ENCODE measurements around the gene EPB41L1.

Gene EPB41L1

DNA sequence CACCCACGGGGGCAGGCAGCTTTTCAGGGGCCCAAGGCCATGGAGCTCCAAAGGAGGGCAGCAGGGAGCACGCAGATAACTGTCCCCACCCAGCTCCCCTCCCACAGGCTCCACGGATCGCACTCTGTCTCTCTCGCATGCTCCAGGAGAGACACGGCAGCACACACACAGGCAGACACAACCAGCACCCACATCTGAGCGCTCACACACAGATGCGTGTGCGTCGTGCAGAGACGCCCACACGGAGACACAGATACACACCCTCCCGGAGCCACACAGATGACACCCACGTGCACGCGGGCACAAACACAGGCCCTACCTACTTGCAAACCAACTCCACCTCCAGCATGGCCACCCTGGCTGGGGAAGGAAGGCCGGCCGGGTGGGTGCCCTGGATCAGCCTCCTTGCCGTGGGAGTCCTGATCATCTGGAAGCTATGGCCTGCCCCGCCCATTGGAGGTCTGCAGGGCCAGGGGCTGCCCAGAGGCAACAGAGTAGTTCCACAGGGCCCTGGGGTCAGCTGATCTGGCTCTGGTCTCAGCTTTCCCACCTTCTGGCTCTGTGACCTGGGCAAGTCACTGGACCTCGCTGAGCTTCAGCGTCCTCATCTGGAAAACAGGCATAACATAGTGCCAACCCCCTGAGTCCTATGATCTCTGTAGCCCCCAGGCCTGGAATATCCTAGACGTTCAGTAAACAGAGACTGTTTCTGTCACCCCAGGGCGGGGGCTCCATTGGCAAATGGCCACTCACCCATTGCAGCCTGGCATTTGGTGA, 113.3 kb downstream of the EPB41L1 start:
- no peak overlapping the region for H3K4me3 ChIP-seq (replicated peaks; ENCODE audit: insufficient read depth, low read length)
- no peaks in the 10 kb centered on the region for H3K27me3 ChIP-seq (ENCODE audit: insufficient read depth, poor library complexity, severe bottlenecking)
- no peak overlapping the region for H3K27ac ChIP-seq (replicated peaks)
- DNase-seq (ENCODE audit: low read depth in 1 of 2, low spot score in 1 of 2), result no peak
- TF ChIP-seq, protein P1, sequence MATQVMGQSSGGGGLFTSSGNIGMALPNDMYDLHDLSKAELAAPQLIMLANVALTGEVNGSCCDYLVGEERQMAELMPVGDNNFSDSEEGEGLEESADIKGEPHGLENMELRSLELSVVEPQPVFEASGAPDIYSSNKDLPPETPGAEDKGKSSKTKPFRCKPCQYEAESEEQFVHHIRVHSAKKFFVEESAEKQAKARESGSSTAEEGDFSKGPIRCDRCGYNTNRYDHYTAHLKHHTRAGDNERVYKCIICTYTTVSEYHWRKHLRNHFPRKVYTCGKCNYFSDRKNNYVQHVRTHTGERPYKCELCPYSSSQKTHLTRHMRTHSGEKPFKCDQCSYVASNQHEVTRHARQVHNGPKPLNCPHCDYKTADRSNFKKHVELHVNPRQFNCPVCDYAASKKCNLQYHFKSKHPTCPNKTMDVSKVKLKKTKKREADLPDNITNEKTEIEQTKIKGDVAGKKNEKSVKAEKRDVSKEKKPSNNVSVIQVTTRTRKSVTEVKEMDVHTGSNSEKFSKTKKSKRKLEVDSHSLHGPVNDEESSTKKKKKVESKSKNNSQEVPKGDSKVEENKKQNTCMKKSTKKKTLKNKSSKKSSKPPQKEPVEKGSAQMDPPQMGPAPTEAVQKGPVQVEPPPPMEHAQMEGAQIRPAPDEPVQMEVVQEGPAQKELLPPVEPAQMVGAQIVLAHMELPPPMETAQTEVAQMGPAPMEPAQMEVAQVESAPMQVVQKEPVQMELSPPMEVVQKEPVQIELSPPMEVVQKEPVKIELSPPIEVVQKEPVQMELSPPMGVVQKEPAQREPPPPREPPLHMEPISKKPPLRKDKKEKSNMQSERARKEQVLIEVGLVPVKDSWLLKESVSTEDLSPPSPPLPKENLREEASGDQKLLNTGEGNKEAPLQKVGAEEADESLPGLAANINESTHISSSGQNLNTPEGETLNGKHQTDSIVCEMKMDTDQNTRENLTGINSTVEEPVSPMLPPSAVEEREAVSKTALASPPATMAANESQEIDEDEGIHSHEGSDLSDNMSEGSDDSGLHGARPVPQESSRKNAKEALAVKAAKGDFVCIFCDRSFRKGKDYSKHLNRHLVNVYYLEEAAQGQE (IDR thresholded peaks at IDR 0.05; ENCODE audit: insufficient replicate concordance, low read depth), result no peak
- TF ChIP-seq CTCF (IDR thresholded peaks at IDR 0.05; ENCODE audit: insufficient read depth, low read length), result no peak
- TF ChIP-seq GABPA (IDR thresholded peaks at IDR 0.05; ENCODE audit: low read depth), result no peak
- no peak for TF ChIP-seq SPI1 (IDR thresholded peaks at IDR 0.05; ENCODE audit: borderline replicate concordance, low read depth)

- no peak for DNase-seq (ENCODE audit: low read depth in 1 of 2, low spot score in 1 of 2)
- H3K27ac ChIP-seq (replicated peaks), result no peak overlapping the region
- H3K4me3 ChIP-seq (replicated peaks; ENCODE audit: insufficient read depth, low read length), result no peak overlapping the region
- TF ChIP-seq, protein P1 (IDR thresholded peaks at IDR 0.05; ENCODE audit: insufficient replicate concordance, low read depth), result no peak
- no peak for TF ChIP-seq GABPA (IDR thresholded peaks at IDR 0.05; ENCODE audit: low read depth)
- TF ChIP-seq POLR2AphosphoS5 (IDR thresholded peaks at IDR 0.05; ENCODE audit: low read depth), result no peak
- TF ChIP-seq SPI1 (IDR thresholded peaks at IDR 0.05; ENCODE audit: borderline replicate concordance, low read depth), result no peak
- no peak for TF ChIP-seq CTCF (IDR thresholded peaks at IDR 0.05; ENCODE audit: insufficient read depth, low read length)
- no peaks in the 10 kb centered on the region for H3K27me3 ChIP-seq (ENCODE audit: insufficient read depth, poor library complexity, severe bottlenecking)
These were observed 114.2 kb downstream of the EPB41L1 start for GRCh38 chr20:36268440-36269342.

- H3K27ac ChIP-seq (replicated peaks), result no peak overlapping the region
- H3K4me3 ChIP-seq (replicated peaks; ENCODE audit: insufficient read depth, low read length), result no peak overlapping the region
- DNase-seq (ENCODE audit: low read depth in 1 of 2, low spot score in 1 of 2), result no peak
- TF ChIP-seq, protein P1 (IDR thresholded peaks at IDR 0.05; ENCODE audit: insufficient replicate concordance, low read depth), result no peak
- TF ChIP-seq GABPA (IDR thresholded peaks at IDR 0.05; ENCODE audit: low read depth) (no peak), POLR2AphosphoS5 (IDR thresholded peaks at IDR 0.05; ENCODE audit: low read depth) (no peak)
- no peaks in the 10 kb centered on the region for H3K27me3 ChIP-seq (ENCODE audit: insufficient read depth, poor library complexity, severe bottlenecking)
These were observed 115.0 kb downstream of the EPB41L1 start for GRCh38 chr20:36269507-36269906.

Measured in HL-60 (cell line).